Measurements from ENCODE around the gene MAPRE2. TPM values are rescaled to one million over a fixed set of nuclear protein-coding genes. Genes with fewer than 3 reads are reported as not detected.

MAPRE2 gene
- total RNA-seq, 1 experiment from 2014 or later, result 29.4 TPM

- H3K9me3 Mint-ChIP-seq, result no peaks in the 10 kb centered on the region
- Histone ChIP-seq H2BK5ac (ENCODE audit: insufficient read length, low read length) (no peak overlapping the region), H3K4me1 (ENCODE audit: insufficient read depth, low read length) (no peaks in the 10 kb centered on the region), H2AFZ (ENCODE audit: low read length) (no peak overlapping the region), H2BK120ac (ENCODE audit: low read depth, low read length, poor library complexity, severe bottlenecking) (no peak overlapping the region), H3K9ac (ENCODE audit: extremely low read depth, insufficient read length, low read length) (no peak overlapping the region), H2AK5ac (ENCODE audit: insufficient read length, low read length) (no peak overlapping the region), H3K18ac (ENCODE audit: insufficient read length, low read depth, low read length) (no peak overlapping the region), H2BK15ac (ENCODE audit: low read depth, low read length) (no peak overlapping the region), H4K20me1 (ENCODE audit: control insufficient read depth, insufficient read depth, insufficient read length) (no peaks in the 10 kb centered on the region), H3K27me3 (ENCODE audit: insufficient read depth, low read length) (no peaks in the 10 kb centered on the region), H3K23me2 (ENCODE audit: insufficient read length, low read depth, low read length, poor library complexity, severe bottlenecking) (no peaks in the 10 kb centered on the region), H3K4me2 (ENCODE audit: insufficient read depth, insufficient read length, low read length) (no peak overlapping the region), H3T11ph (ENCODE audit: low read length) (no peak overlapping the region), H3K9me3 (ENCODE audit: control insufficient read depth, low read depth, low read length) (no peaks in the 10 kb centered on the region), H3K79me1 (ENCODE audit: insufficient read depth, low read depth, low read length, poor library complexity, severe bottlenecking) (no peaks in the 10 kb centered on the region), H3K79me2 (ENCODE audit: insufficient read depth, low read length) (no peaks in the 10 kb centered on the region), H4K8ac (replicated peaks; ENCODE audit: insufficient read length, low read depth, low read length) (no peak overlapping the region), H3K14ac (ENCODE audit: insufficient read depth, low read length) (no peak overlapping the region), H3K56ac (ENCODE audit: insufficient read length, low read depth, low read length) (no peak overlapping the region), H2BK12ac (ENCODE audit: insufficient read length, low read depth, low read length) (no peak overlapping the region), H4K5ac (ENCODE audit: insufficient read length, low read depth, low read length) (no peak overlapping the region), H4K91ac (ENCODE audit: insufficient read length, low read depth, low read length) (no peak overlapping the region), H3K23ac (ENCODE audit: insufficient read length, low read depth, low read length) (no peak overlapping the region), H3K27ac (ENCODE audit: insufficient read length, low read depth, low read length) (no peak overlapping the region), H2BK20ac (ENCODE audit: low read depth, low read length, poor library complexity, severe bottlenecking) (no peak overlapping the region), H3K4ac (ENCODE audit: low read depth, low read length) (no peak overlapping the region)
- H3K4me3 Mint-ChIP-seq, result no peak overlapping the region
- H3K27ac Mint-ChIP-seq, result no peak overlapping the region
- no peaks in the 10 kb centered on the region for H3K27me3 Mint-ChIP-seq (ENCODE audit: low read depth)
- peaks cover 0 to 2% of the 10 kb centered on the region in 2 experiments; a peak in 1 of 4 replicates for H3K4me1 Mint-ChIP-seq
- WGBS (ENCODE audit: extremely low coverage, insufficient read length, low lambda C conversion rate), result no CpG with 5 or more reads among the region's 3 CpGs
- TF ChIP-seq, protein P1, sequence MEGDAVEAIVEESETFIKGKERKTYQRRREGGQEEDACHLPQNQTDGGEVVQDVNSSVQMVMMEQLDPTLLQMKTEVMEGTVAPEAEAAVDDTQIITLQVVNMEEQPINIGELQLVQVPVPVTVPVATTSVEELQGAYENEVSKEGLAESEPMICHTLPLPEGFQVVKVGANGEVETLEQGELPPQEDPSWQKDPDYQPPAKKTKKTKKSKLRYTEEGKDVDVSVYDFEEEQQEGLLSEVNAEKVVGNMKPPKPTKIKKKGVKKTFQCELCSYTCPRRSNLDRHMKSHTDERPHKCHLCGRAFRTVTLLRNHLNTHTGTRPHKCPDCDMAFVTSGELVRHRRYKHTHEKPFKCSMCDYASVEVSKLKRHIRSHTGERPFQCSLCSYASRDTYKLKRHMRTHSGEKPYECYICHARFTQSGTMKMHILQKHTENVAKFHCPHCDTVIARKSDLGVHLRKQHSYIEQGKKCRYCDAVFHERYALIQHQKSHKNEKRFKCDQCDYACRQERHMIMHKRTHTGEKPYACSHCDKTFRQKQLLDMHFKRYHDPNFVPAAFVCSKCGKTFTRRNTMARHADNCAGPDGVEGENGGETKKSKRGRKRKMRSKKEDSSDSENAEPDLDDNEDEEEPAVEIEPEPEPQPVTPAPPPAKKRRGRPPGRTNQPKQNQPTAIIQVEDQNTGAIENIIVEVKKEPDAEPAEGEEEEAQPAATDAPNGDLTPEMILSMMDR (conservative IDR thresholded peaks at IDR 0.05), result no peak
- H3K36me3 Mint-ChIP-seq (ENCODE audit: insufficient read depth in 1 of 3, low read depth in 3 of 3), result no peaks in the 10 kb centered on the region; a peak in 2 of 7 replicates
- DNase-seq, result no peak
These were observed 44.5 kb downstream of the MAPRE2 start for GRCh38 chr18:35085450-35086380.

All from H9 (cell line).